PC-9 (cell line): ENCODE measurements around the gene APBA1. TPM values are rescaled to one million over a fixed set of nuclear protein-coding genes. Genes with fewer than 3 reads are reported as not detected.

ENCODE experiments used
- BruUV-seq: library from RNA; stranded (reverse); fragments of 400-500 nt; replicated peaks from 2 replicates; lab custom pipeline; 2021; lab: Mats Ljungman, UMichigan
- CTCF ChIA-PET: fragments of 300-600 bp; sonication (Branson Sonifier 250); formaldehyde crosslinking; loops from one replicate; lab custom pipeline; 2022; ENCODE audit warnings: antibody characterized with exemption; lab: Charles Lee
- POLR2A ChIA-PET: fragments of 300-600 bp; sonication (Branson Sonifier 250); formaldehyde crosslinking; loops from one replicate; lab custom pipeline; 2022; ENCODE audit warnings: antibody characterized with exemption; ENCODE audit not compliant: unreplicated experiment; lab: Charles Lee
- DNase-seq, 2 experiments: peaks; one replicate each; pipeline versions ENCODE4 v3.0.0 to v3.0.0-alpha.2; 2015 to 2022; ENCODE audit warnings: mixed read lengths in 1 of 2
- H2AFZ ChIP-seq: fragments of 200-600 bp; sonication (generic); 2 replicates; pipeline ENCODE4 v1.8.1; 2017; ENCODE audit warnings: antibody characterized with exemption
- H3F3A ChIP-seq: fragments of 200-600 bp; sonication (generic); 2 replicates; pipeline ENCODE4 v1.8.1; 2017; ENCODE audit warnings: antibody characterized with exemption, mild to moderate bottlenecking, low read depth; ENCODE audit not compliant: insufficient read depth
- H3K27ac ChIP-seq: fragments of 200-600 bp; sonication (generic); 2 replicates; pipeline ENCODE4 v1.6.1; 2016; ENCODE audit warnings: mixed run types
- H3K27me3 ChIP-seq: fragments of 200-600 bp; sonication (generic); 2 replicates; pipeline ENCODE4 v1.6.1; 2016; ENCODE audit warnings: low read depth, mixed run types; ENCODE audit not compliant: insufficient read depth
- H3K36me3 ChIP-seq: fragments of 200-600 bp; sonication (generic); 2 replicates; pipeline ENCODE4 v1.6.1; 2016; ENCODE audit warnings: low read depth, mixed run types
- H3K4me1 ChIP-seq: fragments of 200-600 bp; sonication (generic); replicated peaks from 2 replicates; pipeline ENCODE4 v1.6.1; 2016; ENCODE audit warnings: mixed run types; ENCODE audit not compliant: insufficient read depth
- H3K4me2 ChIP-seq: fragments of 200-600 bp; sonication (generic); 2 replicates; pipeline ENCODE4 v1.6.1; 2017; ENCODE audit warnings: mixed run types
- H3K4me3 ChIP-seq: fragments of 200-600 bp; sonication (generic); 2 replicates; pipeline ENCODE4 v1.6.1; 2016; ENCODE audit warnings: mixed run types
- H3K79me2 ChIP-seq: fragments of 200-600 bp; sonication (generic); 2 replicates; pipeline ENCODE4 v1.6.1; 2017; ENCODE audit warnings: low read depth, mixed run types
- H3K9me2 ChIP-seq: fragments of 200-600 bp; sonication (generic); 2 replicates; pipeline ENCODE4 v1.8.1; 2017; ENCODE audit warnings: mild to moderate bottlenecking; ENCODE audit not compliant: insufficient read depth
- H3K9me3 ChIP-seq: fragments of 200-600 bp; sonication (generic); 2 replicates; pipeline ENCODE4 v1.8.1; 2016; ENCODE audit warnings: low read depth; ENCODE audit not compliant: insufficient read depth
- H4K20me1 ChIP-seq: fragments of 200-600 bp; sonication (generic); 2 replicates; pipeline ENCODE4 v1.8.1; 2017; ENCODE audit not compliant: insufficient read depth
- EZH2 ChIP-seq: fragments of 200-600 bp; sonication (generic); IDR thresholded peaks from 2 replicates; pipeline ENCODE4 v1.8.0; 2017; ENCODE audit warnings: antibody characterized with exemption, low read depth
- intact Hi-C: fragments of 100-400 bp; cut with micrococcal nuclease; formaldehyde crosslinking; loops from one replicate; pipeline ENCODE4 v1.10.0; 2022; ENCODE audit not compliant: unreplicated experiment
- total RNA-seq: library from RNA; stranded (reverse); gene quantifications from 2 replicates; pipeline ENCODE4 v1.2.3, GENCODE V29; 2021
- TF ChIP-seq, protein P1 (sequence below): fragments of 200-600 bp; sonication (generic); conservative IDR thresholded peaks from 2 replicates; pipeline ENCODE4 v1.6.1; 2017; ENCODE audit warnings: mixed run types, antibody characterized with exemption, mild to moderate bottlenecking, moderate library complexity

Gene APBA1
- total RNA-seq, 1 experiment from 2014 or later: 0.44 TPM

DNA sequence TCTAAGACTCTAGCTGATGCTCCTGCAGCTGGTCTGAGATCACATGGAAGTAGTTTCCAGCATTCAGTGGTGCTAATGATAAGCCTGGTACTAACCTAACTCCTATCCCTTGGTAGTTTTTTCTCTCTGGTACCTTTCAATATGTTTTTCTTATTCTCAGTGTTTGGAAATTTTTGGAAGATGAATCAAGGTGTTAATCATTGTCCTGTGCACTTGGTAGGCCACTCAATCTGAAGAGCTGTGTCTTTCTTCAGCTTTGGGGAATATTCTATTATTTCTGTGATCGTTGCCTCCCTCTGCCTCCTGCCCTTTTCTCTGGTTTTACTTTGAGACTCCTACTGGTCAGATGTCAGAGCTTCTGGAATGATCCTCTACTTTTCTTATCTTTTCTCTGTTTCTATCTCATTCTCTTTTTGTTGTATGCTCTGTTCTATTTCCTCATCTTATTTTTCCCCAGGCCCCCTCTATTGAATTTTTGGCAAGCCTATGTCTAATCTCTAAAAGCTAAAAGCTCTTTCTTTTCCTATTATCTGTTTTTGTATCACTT is 136.8 kb downstream of the APBA1 start:
- H3K27me3 ChIP-seq: no peaks in the 10 kb centered on the region; the same call in none of the 2 replicates
- BruUV-seq: no TSS peak
- no peaks in the 10 kb centered on the region for H3K36me3 ChIP-seq
- no peaks in the 10 kb centered on the region for H4K20me1 ChIP-seq
- no peak overlapping the region for H3K4me3 ChIP-seq
- no peak overlapping the region for H3K4me2 ChIP-seq
- DNase-seq: no peak
- H3K9me3 ChIP-seq: no peaks in the 10 kb centered on the region
- ChIA-PET POLR2A (no interaction called here), CTCF (no interaction called here)
- no peaks in the 10 kb centered on the region for H3K4me1 ChIP-seq
- no peak overlapping the region for H2AFZ ChIP-seq
- no peaks in the 10 kb centered on the region for H3K79me2 ChIP-seq
- no peaks in the 10 kb centered on the region for H3F3A ChIP-seq
- no peak for TF ChIP-seq EZH2
- TF ChIP-seq, protein P1, sequence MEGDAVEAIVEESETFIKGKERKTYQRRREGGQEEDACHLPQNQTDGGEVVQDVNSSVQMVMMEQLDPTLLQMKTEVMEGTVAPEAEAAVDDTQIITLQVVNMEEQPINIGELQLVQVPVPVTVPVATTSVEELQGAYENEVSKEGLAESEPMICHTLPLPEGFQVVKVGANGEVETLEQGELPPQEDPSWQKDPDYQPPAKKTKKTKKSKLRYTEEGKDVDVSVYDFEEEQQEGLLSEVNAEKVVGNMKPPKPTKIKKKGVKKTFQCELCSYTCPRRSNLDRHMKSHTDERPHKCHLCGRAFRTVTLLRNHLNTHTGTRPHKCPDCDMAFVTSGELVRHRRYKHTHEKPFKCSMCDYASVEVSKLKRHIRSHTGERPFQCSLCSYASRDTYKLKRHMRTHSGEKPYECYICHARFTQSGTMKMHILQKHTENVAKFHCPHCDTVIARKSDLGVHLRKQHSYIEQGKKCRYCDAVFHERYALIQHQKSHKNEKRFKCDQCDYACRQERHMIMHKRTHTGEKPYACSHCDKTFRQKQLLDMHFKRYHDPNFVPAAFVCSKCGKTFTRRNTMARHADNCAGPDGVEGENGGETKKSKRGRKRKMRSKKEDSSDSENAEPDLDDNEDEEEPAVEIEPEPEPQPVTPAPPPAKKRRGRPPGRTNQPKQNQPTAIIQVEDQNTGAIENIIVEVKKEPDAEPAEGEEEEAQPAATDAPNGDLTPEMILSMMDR: no peak
- H3K9me2 ChIP-seq: no peaks in the 10 kb centered on the region
- no peak overlapping the region for H3K27ac ChIP-seq
- intact Hi-C loops: no loop called here

DNA sequence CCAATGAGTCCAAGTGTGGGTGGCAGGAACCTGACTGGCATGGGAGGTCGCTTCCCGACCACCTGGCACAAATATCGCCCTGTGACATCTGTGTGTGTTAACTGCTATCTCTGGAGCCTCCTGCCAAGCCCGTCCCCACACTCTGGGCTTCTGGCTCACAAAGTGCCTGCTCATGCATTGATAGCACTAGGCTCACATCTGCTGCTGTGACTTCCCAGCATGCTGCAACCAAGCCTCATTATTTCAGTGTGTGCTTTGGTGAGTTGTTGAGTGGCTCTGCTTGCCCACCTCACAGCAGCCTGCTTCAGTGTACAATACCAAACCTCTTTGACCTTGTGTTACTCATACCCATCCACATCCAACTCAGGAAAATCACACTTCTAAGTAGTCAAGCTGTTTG is 139.8 kb downstream of the APBA1 start:
- H3K9me3 ChIP-seq: no peaks in the 10 kb centered on the region
- no peak overlapping the region for H2AFZ ChIP-seq
- intact Hi-C loops: no loop called here

DNA sequence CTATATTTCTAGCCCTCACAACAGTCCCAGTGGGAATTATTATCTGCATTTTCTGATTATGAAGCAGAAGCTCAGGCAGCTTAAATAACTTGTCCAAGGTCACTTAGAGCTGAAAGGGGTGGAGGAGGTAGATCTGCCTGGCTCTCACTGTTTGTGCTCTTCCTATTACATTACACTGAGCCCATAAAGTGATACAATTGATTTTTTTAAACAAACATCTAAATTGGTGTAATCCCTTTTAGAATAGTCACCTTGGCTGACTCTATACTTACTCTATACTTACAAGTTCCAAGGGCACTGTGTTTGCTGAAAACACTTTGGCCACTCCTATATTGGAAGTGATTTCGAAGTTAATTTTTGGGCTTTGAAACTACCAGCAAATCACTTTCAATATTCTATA is 144.7 kb downstream of the APBA1 start:
- Histone ChIP-seq H3K4me3 (no peak overlapping the region), H3K27me3 (no peaks in the 10 kb centered on the region), H4K20me1 (no peaks in the 10 kb centered on the region), H3K4me1 (no peaks in the 10 kb centered on the region), H3K4me2 (no peak overlapping the region), H3F3A (no peaks in the 10 kb centered on the region), H3K9me2 (no peaks in the 10 kb centered on the region), H3K9me3 (no peaks in the 10 kb centered on the region), H2AFZ (no peak overlapping the region), H3K36me3 (no peaks in the 10 kb centered on the region), H3K27ac (no peak overlapping the region), H3K79me2 (no peaks in the 10 kb centered on the region)
- intact Hi-C loops: no loop called here
- no TSS peak for BruUV-seq
- ChIA-PET CTCF (no interaction called here), POLR2A (no interaction called here)
- no peak for TF ChIP-seq EZH2
- TF ChIP-seq, protein P1: no peak
- DNase-seq: no peak

More for the DNA sequence above, 139.8 kb downstream of the APBA1 start:
- POLR2A ChIA-PET: interaction anchor here (0.5 kb wide), 1 partner anchor 8 kb away, joined by 3 read pairs; no protein-coding TSS in a partner anchor
- H3K4me2 ChIP-seq: no peak overlapping the region
- H3K36me3 ChIP-seq: no peaks in the 10 kb centered on the region
- TF ChIP-seq, protein P1: no peak
- TF ChIP-seq EZH2: no peak
- H3K27ac ChIP-seq: no peak overlapping the region
- H3K79me2 ChIP-seq: no peaks in the 10 kb centered on the region
- no peak for DNase-seq
- H3F3A ChIP-seq: no peaks in the 10 kb centered on the region
- no peaks in the 10 kb centered on the region for H4K20me1 ChIP-seq
- BruUV-seq: no TSS peak
- no peaks in the 10 kb centered on the region for H3K9me2 ChIP-seq
- CTCF ChIA-PET: no interaction called here
- no peaks in the 10 kb centered on the region for H3K4me1 ChIP-seq
- no peak overlapping the region for H3K4me3 ChIP-seq
- H3K27me3 ChIP-seq: no peaks in the 10 kb centered on the region; the same call in 1 of the 2 replicates
